GM21529 (cell line): ENCODE measurements around the gene MRRF.
"Not testable (repeated sequence)": the region's sequence is repeated elsewhere in the genome, so short reads cannot be mapped to it uniquely, and the experiment has no call there.

ENCODE experiments used
- ATAC-seq: cut with Tn5 transposase; IDR thresholded peaks from one replicate; pipeline ENCODE4 v1.9.1; 2021; ENCODE audit not compliant: unreplicated experiment

MRRF gene

DNA sequence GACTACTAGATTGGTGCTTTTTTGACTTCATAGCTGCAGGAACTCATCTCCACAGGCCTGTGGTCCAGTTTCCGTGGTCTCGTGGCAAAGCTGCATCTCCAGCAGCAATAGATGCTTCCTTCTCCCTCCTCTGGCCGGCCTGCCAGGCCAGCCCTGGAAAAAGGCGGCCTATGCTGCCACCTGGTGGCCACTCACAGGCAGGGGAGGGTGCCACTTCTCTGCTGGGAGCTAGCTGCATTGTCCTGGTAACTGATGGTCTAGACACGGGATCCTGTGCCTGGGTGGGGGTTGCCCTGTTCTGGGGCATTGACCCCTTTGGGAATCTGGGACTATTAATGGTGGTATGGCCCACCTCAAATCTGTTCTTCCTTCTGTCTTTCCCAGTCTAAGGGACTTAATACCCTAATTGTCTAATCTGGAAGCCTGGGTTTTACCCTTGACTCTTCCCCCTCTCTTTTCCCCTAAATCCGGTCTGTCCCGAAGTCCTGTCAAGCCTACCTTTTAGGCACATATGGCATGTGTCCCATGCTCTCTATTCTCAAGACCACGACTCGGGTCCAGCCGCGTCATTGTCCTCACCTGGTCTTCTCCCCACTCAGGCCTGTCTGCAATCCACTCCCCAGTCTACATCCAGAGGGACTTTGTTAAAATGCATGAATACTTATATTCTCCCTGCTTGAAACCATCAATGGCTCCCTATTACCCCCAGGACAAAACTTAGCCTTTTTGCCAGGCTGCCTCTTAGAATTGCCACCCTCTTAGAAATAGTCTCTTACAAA is 86.1 kb downstream of the MRRF start:
- ATAC-seq = peak; percentile 88

DNA sequence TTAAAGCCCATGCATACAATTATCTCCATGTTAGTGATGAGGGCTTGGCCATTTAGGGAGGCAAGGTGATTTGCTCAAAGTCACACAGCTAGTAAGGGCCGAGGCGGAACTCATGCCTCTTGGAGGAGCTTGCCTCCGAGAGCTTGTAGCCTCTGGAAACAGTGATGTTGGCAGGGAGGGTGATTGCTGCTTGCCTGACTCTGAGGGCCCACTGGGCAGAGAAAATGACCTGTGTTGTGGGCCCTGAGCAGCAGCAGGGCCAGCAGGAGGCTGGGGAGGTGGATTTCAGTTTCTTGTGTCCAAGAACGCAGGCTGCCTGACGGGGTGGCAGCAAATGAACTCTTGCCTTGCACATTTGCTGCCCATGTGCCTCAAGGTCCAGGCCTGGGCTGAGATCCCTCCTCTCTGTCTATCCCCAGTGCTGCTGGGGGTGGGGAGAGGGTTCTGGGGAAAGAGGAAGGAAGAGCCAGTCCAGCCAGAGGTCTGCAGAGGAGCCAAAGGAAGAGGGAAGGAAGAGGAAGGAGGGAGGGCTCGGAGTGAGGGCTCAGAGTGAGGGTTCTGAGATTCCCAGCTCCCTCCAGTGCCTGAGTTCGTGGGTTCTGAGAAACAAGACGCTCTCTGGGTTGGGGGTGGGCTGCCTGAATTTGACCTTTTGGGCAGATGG is 90.0 kb downstream of the MRRF start:
- ATAC-seq = no peak

DNA sequence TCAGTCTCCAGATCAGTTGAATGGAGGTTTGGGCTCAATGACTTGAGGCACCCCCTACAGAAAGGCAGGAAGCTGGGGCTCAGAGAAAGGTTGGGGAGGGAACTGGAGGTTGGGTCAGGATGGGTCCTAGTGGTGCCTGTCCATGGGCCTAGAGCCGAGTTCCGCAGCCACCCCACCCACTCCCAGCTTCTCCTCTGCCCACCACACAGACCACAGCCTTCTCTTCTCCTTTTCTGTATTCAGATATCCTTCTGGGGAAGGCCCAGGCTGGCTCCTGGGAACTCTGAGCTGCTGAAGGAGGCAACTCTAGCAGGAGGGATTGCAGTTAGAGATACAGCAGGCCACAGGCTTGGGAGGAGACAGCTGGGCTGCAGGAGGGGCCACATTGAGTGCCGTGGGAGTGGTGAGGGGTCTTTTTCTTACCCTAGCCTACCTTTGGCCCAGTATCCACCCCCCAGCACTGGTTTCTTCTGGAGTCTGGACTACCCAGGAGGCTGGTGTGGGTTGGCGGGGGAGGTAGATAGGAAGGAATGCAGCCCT is 90.7 kb downstream of the MRRF start:
- no peak for ATAC-seq

DNA sequence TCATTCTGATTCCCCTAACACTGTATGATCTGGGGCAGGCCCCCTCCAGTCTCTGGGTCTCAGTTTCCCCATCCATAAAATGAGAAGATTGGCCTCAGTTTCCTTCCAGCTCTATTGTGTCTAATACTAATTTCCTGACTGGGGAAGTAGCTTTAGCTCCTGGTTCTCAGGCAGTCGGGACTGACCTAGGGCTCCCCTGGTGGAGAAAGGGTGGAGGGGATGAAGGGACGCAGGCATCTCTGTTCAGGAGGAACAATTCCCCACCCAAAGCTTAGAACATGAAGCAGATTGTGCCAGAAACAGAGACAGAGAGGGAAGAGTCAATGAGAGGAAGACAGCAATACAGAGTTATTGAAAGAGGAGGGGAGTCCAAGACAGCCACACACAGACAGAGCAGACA is 91.9 kb downstream of the MRRF start:
- no peak for ATAC-seq

DNA sequence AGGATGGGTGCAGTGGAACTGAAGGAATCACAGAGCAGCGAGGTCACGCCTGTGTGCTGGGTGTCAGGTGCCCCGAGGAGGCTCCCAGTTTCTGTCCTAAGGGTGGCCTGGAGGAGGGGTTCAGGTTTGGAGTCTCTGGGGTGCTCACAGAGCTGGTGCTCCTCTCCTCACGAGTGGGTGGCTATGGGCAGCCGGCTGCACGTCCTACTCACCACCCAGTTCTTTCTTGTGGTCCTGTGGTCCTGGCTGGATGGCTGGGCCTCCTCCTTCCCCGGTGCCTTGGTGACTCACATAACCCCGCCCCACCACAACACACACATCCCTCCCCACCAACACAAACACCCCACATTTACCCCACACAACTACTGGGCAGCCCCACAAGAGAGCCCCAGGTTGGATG is 96.2 kb downstream of the MRRF start:
- no peak for ATAC-seq

DNA sequence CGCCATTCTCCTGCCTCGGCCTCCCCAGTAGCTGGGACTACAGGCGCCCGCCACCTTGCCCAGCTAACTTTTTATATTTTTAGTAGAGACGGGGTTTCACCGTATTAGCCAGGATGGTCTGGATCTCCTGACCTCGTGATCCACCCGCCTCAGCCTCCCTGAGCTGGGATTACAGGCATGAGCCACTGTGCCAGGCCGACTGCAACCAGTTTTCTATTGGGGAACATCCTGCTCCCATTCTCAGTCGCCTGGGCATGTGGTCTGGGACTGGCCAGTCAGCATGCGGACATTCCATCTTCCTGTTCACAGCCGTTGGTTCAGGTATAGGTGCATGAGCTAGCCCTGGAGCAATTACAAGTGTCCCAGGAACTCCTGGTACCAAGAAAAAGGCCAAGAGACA is 98.4 kb downstream of the MRRF start:
- ATAC-seq = not testable (repeated sequence)

DNA sequence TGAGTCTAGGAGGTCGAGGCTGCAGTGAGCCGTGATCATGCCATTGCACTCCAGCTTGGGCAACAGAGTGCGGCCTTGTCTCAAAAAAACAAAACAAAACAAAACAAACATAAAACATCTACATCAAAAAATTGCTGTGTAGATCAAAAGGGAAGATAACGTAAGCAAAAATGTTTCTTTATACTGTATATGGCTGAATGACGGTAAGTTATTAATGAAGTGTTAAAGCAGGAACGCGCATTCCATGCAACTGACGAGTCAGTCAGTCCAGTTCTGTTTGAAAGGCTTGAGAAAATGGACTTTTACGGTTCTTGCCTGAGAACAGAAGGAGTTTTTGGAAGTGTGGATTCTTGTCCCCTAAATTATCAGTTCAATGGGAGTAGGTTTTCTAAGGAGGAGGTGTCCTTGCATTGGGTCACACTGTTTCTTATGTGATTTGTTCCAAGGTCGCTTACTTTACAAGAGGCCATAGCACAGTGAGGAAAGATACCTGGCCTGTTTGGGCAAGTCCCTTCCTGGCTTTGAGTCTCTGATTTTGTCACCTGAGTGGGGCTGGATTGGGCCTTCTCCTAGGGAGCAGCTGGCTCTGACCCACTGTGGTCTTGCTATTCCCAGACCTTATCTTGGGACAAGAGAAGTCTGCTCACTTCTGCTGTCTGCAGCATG is 99.6 kb downstream of the MRRF start:
- no peak for ATAC-seq

DNA sequence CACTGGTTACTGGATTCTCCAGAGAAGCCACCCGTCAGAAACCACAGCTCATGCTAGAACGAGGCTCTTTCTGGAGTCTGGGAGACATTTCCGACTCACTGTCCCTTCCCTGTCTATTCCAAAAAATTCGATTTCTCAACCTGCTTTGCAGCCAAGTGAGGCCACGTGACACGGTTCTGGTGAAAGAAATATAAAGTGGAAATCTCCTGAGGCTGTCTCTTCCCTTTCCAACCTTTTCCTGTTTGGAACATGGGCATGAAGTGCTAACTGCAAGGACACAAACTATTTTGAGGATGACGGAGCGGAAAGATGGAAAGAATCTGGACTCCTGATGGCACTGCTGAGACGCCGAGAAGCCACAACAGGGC is 100.1 kb downstream of the MRRF start:
- no peak for ATAC-seq

DNA sequence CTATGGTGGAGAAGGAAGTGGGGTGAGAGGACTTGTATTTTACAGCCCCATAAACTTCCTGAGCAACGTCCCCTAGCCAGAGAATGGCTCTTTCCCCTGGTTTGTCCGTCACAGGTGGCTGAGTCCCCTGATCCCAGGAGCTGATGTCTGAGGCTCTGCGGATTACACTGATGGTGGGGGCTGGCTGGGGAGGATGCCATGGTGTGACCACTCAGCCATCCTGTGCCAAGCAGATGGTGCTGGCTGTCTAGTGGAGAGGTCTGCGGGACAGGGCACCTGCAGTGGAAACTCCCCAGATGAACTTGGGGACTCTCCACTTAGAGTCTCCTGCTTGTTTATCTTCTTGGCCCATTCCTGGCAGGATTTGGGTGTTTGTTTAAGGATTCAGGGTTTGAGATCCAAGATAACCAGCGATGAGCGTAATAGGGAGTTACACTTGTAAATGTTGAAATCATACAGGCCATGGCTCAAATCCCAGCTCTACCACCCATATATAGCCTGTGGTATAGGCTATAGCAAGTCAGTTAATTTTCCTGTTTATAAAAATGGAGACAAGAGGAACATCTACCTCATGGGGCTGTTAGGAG is 101.5 kb downstream of the MRRF start:
- no peak for ATAC-seq

DNA sequence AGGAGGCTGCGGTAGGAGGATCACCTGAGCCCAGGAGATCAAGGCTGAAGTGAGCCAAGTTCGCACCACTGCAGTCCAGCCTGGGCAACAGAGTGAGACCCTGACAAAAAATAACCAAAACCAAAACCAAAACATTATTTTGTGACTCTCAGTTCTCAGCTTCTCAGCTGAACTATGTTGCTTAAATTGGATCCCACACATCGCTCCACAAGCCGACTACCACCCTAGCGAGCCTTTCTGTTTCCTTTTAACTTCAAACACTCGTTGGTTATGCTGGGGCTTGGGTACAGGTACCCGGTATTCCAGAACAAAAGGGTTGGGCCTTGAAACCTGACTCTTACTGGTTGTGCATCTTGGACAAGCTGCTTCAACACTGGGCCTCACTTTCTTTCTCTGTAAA is 102.4 kb downstream of the MRRF start:
- no peak for ATAC-seq

DNA sequence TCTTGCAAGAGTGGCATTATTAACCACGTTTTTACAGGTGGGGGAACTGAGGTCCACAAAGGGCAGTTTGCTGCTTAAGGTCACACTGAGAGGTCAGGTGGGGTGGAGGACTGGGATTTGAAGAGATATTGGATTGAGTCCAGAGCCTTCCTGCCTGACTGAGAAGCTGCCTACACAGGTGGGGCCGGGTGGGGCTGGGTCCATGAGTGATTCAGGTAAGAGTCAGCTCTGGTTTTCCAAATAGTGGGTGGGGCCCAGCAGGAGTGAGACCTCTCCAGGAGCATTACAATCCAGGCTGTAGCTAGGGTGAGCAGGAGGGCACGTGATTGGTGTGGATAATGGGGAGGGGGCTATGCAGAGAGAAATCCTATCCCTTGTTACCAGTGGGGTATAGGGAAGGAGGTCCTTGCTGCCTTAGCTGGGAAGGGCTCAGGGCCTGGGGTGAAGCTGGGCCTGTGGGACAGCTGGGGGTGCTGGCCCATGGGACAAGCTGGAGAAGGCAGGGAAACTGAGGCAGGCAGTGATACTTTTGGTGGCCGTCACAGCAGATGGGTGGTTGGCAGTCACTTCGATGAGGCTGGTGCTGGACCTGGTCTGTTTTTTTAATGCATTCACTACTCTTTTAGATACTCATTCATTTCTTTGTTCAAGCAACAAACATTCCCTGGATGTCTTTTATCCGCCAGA is 103.2 kb downstream of the MRRF start:
- ATAC-seq = no peak

DNA sequence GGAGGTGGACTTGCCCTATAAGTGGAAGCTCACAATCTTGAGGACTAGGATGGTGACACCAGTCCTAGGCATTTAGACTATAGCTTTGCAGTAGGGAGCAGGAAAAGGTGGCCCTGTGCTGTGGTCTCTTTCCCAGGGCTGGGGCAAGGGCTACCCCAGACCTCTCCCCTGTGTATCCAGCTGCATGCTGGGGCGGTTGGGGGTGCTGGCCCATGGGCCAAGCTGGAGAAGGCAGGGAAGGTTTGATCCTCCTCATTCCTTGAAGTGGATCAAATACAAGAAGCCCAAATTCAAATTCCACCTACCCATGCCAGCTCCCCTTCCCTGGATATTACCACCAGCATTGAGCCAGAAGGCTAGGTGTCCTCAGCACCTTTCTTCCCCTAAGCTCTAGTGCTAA is 104.0 kb downstream of the MRRF start:
- no peak for ATAC-seq

DNA sequence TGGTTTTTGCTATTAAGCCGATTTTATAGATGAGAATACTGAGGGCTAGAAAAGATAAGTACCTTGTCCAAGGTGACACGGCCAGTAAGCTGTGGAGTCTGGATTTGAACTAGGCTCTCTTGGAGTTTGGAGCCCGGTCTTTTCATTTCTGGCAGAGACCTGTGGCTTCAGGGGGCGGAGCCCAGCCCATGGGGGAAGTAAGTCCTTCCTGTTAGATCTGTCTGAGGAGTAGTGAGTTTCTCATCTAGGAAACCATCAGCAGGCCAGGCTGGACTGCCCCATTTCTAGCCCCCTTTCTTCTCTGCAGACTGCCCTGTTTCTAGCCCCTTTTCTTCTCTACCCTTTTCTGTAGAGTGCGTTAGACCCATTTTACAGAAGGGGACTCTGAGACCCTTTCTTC is 105.6 kb downstream of the MRRF start:
- peak; percentile 41 for ATAC-seq

DNA sequence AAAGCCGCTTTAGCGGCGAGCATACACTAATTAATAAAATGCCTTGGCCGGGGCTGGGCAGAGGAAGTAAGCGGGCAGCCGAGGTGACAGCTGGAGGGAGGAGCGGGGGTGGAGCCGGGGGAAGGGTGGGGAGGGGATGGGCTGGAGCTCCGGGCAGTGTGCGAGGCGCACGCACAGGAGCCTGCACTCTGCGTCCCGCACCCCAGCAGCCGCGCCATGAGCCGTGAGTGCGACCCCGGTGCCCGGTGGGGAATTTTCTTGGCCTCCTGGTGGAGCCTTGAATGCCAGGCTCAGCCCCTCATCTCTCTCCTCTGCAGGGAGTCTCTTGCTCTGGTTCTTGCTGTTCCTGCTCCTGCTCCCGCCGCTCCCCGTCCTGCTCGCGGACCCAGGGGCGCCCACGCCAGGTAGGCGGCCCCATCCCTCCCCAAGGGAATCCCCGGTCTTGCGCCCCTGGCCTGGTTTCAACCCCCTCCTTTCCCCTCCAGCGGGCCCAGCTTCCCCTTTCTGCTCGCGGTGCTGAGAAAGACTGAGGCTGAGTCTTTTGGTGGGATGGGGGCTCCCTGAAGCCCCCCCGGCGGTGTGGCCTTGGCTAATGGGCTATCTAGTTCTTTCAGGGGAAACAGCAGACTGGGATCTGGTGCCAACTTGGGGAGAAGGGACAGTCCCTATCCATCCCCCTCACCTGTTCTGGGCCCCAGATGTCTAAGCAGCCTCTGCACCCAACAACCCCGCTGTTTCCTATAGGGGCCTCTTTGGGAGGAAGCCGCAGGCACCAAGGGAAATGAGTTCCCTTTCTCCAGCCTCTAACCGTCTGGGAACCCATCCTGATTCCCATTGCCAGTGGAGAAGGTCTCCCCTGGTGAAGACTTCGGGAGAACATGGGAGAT is 106.4 kb downstream of the MRRF start, which contains the start of gene PTGS1:
Gene PTGS1, plus strand, starts transcription at position 156 of the 887 bp plus-strand sequence. Its CDS starts 61 bp downstream, at position 217.
- peak; percentile 73 for ATAC-seq

DNA sequence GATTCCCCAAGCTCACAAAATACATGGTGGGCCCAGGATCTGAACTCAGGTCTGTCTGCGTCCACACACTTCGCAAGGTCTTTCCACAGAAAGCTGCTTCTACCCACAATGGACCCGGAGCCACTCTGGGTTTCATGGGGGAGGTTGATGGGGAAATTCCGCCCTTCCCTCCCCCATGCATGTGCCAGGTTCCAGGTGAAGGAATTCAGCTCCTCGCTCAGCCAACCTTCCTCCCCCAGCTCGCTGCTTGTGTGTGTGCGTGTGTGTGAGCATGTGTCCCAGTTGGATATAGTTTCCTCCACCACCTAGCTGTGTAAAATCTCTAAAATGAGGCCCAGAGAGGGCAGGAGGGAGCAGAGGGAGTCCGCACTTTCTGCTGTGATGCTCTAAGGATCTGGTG is 107.2 kb downstream of the MRRF start:
- no peak for ATAC-seq

DNA sequence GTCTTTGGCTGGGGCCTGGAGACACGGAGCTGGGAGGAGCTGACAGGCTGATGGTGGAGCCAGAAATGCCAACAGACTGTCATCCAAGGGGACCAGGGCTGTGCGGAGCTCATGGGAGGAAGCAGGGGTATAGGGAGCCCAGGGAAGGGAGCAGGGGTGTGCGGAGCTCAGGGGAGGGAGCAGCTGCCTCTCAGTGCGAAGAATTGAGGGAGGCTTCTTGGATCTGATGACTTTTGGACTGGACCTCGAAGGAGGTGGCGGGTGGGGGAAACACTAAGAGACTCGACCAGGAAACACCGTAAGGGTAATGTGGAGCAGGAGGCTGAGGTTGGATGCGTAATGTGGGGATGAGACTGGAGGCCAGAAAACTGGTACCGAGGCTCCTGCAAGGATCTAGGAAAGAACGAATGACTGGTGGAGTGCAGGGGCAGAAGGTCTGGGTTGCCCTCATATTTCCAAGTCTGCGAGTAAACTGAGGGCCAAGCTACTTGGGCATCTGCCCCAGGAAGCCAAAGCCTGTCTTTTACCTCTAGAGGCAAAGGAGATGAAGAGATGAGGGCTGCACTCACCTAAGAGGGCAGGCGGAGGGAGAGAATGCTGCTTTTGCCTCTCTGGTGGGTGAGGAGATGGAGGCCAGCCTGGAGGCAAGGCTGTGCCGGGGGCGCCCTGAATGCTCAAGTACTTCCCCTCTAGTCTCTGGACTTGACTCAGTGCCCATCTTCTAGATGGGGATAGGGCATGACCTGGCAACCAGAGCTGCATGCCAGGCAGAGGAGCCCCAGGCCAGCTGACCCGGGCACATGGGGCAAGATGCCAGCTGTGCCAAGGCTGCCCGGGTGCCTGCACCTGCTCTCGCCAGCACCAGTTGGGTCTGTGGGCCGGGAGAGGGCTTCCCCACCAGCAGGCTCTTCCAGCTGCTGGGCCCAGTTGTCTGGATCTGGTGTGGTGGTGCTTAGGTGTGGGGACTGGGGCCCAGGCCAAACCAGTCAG is 108.5 kb downstream of the MRRF start:
- no peak for ATAC-seq

DNA sequence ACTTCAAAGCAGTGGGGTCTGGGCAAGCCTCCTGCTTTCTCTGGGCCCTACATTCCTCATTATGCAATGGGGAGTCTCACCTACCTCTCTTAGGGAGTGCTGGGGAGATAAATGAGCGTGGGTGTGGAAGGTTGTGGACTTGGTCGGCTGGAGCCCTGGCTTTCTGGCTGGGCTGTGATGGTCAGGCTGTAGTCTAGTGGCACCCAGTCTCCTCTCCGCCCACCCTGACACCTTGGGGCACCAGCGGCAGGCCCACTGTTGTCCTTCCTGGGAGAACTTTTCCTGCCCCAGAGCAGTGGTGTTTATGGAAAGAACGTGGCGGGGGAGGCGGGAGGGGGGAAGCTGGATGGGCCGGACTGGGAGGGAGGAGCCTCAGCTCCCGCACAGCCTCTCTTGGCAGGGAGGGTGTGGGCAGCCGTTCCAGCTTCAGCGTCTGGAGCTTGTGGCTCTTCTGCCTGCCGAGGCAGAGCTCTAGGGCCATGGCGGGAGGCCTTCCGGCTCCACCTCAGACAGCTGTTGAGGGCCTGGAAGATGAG is 110.3 kb downstream of the MRRF start:
- ATAC-seq = no peak

DNA sequence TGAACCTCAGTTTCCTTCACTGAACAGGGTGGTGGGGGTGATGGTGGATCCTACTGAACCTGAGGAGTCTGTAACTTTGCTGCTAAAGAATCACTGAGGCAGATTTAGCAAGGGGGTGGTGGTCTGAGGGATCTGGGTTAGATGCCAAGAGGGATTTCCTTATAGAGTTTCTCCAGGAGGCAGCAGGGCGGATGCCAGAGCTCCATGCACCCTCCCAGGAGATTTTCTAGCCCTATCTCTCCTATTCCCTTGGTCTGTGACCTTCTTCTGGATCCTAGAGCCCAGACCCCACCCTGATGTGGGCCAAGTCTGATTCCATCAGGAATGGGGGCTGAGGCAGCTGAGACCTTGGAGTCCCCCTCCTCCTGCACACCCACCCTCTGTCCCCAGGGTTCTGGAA is 112.1 kb downstream of the MRRF start:
- ATAC-seq = no peak
